CD4-positive, CD25-positive, alpha-beta regulatory T cell (primary cell): ENCODE measurements around the gene TSC22D3. TPM values are rescaled to one million over a fixed set of nuclear protein-coding genes. Genes with fewer than 3 reads are reported as not detected.
A peak's percentile ranks its signal among the peaks of the same experiment; 100 is the strongest.

Experiments used
- ATAC-seq, 2 donors: fragments of 150-1000 bp; cut with Tn5 transposase; one replicate each; pipeline ENCODE4 v1.10.0; 2021; ENCODE audit warnings: low read depth in 2 of 2, moderate number of reproducible peaks in 2 of 2, moderate library complexity in 1 of 2
- DNase-seq, 3 donors: peaks; one replicate each; pipeline versions ENCODE4 v3.0.0 to v3.0.0-alpha.2; 2012 to 2022; ENCODE audit warnings: mixed read lengths in 1 of 3
- H3K27ac ChIP-seq: one replicate; pipeline ENCODE4 v1.7.0; 2013; ENCODE audit warnings: mild to moderate bottlenecking, low read length; ENCODE audit not compliant: insufficient read depth, poor library complexity, severe bottlenecking
- H3K27me3 ChIP-seq: one replicate; pipeline ENCODE4 v1.7.0; 2013; ENCODE audit warnings: low read length; ENCODE audit not compliant: control insufficient read depth, insufficient read depth
- H3K36me3 ChIP-seq: one replicate; pipeline ENCODE4 v1.7.0; 2013; ENCODE audit warnings: mild to moderate bottlenecking, low read length, moderate library complexity; ENCODE audit not compliant: control insufficient read depth, insufficient read depth
- H3K4me1 ChIP-seq: 2 replicates; pipeline ENCODE4 v1.7.0; 2013; ENCODE audit warnings: mild to moderate bottlenecking, low read length; ENCODE audit not compliant: insufficient read depth, control insufficient read depth, poor library complexity, severe bottlenecking
- H3K4me3 ChIP-seq: one replicate; pipeline ENCODE4 v1.7.0; 2013; ENCODE audit warnings: low read depth, mild to moderate bottlenecking, low read length, moderate library complexity
- H3K9me3 ChIP-seq, 2 experiments: 1 replicate in 1 of 2; 2 replicates in 1 of 2; pipeline ENCODE4 v1.7.0; 2013; ENCODE audit warnings: low read length in 2 of 2, mild to moderate bottlenecking in 1 of 2, moderate library complexity in 1 of 2; ENCODE audit not compliant: control insufficient read depth in 2 of 2
- H3K27ac Mint-ChIP-seq, 3 donors: one replicate each; pipeline ENCODE4 v1.8.0; 2020 to 2022; ENCODE audit warnings: mild to moderate bottlenecking in 3 of 3, mixed read lengths in 3 of 3, moderate library complexity in 2 of 3
- H3K27me3 Mint-ChIP-seq: one replicate; pipeline ENCODE4 v1.8.0; 2022; ENCODE audit warnings: mild to moderate bottlenecking, mixed read lengths
- H3K36me3 Mint-ChIP-seq: one replicate; pipeline ENCODE4 v1.8.0; 2020; ENCODE audit warnings: mixed read lengths
- H3K4me1 Mint-ChIP-seq, 4 donors: one replicate each; pipeline ENCODE4 v1.8.0; 2020 to 2022; ENCODE audit warnings: mixed read lengths in 4 of 4, mild to moderate bottlenecking in 1 of 4
- H3K4me3 Mint-ChIP-seq, 4 donors: one replicate each; pipeline ENCODE4 v1.8.0; 2020 to 2022; ENCODE audit warnings: mild to moderate bottlenecking in 4 of 4, mixed read lengths in 4 of 4, moderate library complexity in 3 of 4
- H3K9me3 Mint-ChIP-seq, 7 donors: one replicate each; pipeline ENCODE4 v1.8.0; 2020 to 2022; ENCODE audit warnings: mixed read lengths in 7 of 7, mild to moderate bottlenecking in 3 of 7, moderate library complexity in 2 of 7
- polyA plus RNA-seq, 4 donors: library from polyadenylated mRNA; unstranded; fragments of 300-500 nt; fragmentation: Illumina TruSeq; gene quantifications; one replicate each; pipeline ENCODE4 v1.2.3, GENCODE V29; 2021
- total RNA-seq: library from RNA; stranded (reverse); gene quantifications from one replicate; pipeline ENCODE4 v1.2.3, GENCODE V29; 2022

The TSC22D3 gene
- total and polyA plus RNA-seq, 5 donors from 2014 or later, result 624 to 2,718 (median 1,073) TPM

GRCh38 chrX:107706309-107706708 is 69.3 kb downstream of the TSC22D3 start:
- peaks cover 14% of the 10 kb centered on the region for H3K4me1 ChIP-seq
- H3K9me3 Mint-ChIP-seq, result no peaks in the 10 kb centered on the region
- H3K9me3 ChIP-seq, result no peaks in the 10 kb centered on the region
- peaks cover 7% of the 10 kb centered on the region for H3K27me3 Mint-ChIP-seq
- no peaks in the 10 kb centered on the region for H3K27me3 ChIP-seq
- peak overlapping the region in 2 of 3 donors; percentile 14 to 47 for H3K27ac Mint-ChIP-seq
- peaks cover 5 to 33% (median 14%) of the 10 kb centered on the region in 4 donors for H3K4me1 Mint-ChIP-seq
- DNase-seq (no peak), ATAC-seq (no peak)
- no peak overlapping the region for H3K27ac ChIP-seq
- no peaks in the 10 kb centered on the region for H3K36me3 ChIP-seq
- peaks cover 3% of the 10 kb centered on the region for H3K36me3 Mint-ChIP-seq
- peak overlapping the region in 1 of 4 donors; percentile 28 for H3K4me3 Mint-ChIP-seq
- H3K4me3 ChIP-seq, result no peak overlapping the region

DNA sequence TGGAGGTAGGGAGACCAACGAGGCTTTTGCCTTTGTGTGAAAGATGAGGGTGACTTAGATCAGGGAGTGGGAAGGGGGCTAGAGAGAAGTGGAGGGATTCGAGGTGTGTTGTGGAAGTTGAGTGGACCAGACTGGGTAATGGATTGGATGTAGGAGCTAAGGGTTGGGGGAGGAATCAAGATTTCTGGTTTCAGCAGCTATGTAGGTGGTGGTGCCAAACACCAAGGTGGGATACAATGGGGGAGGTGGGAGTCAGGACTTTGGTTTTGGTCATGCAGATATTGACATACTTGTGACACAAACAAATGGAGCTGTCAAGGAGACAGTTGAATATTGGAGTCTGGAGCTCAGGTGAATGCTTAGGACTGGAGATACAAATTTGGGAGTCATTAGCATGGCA is 71.0 kb downstream of the TSC22D3 start:
- peaks cover 4% of the 10 kb centered on the region for H3K27me3 Mint-ChIP-seq
- H3K36me3 Mint-ChIP-seq, result peaks cover 3% of the 10 kb centered on the region
- H3K4me1 Mint-ChIP-seq, result peaks cover 6 to 26% (median 11%) of the 10 kb centered on the region in 4 donors
- Histone ChIP-seq H3K4me3 (no peak overlapping the region), H3K27ac (no peak overlapping the region), H3K27me3 (no peaks in the 10 kb centered on the region), H3K36me3 (no peaks in the 10 kb centered on the region), H3K4me1 (no peaks in the 10 kb centered on the region), H3K9me3 (no peaks in the 10 kb centered on the region)
- H3K27ac Mint-ChIP-seq, result peak overlapping the region in 2 of 3 donors; percentile 16 to 78
- no peaks in the 10 kb centered on the region for H3K9me3 Mint-ChIP-seq
- ATAC-seq (no peak), DNase-seq (no peak)
- no peak overlapping the region for H3K4me3 Mint-ChIP-seq

- H3K27me3 ChIP-seq, result no peaks in the 10 kb centered on the region
- peaks cover 3% of the 10 kb centered on the region for H3K27me3 Mint-ChIP-seq
- H3K27ac Mint-ChIP-seq, result peak overlapping the region in 2 of 3 donors; percentile 16 to 78
- peaks cover 8 to 26% (median 13%) of the 10 kb centered on the region in 4 donors for H3K4me1 Mint-ChIP-seq
- no peak for DNase-seq
- no peaks in the 10 kb centered on the region for H3K36me3 ChIP-seq
- no peak overlapping the region for H3K4me3 Mint-ChIP-seq
- H3K4me3 ChIP-seq, result no peak overlapping the region
- peaks cover 2% of the 10 kb centered on the region for H3K36me3 Mint-ChIP-seq
- H3K9me3 ChIP-seq, result no peaks in the 10 kb centered on the region
- no peak overlapping the region for H3K27ac ChIP-seq
- no peaks in the 10 kb centered on the region for H3K9me3 Mint-ChIP-seq
- no peak for ATAC-seq
- H3K4me1 ChIP-seq, result no peaks in the 10 kb centered on the region
Observed at GRCh38 chrX:107704181-107704580, 71.4 kb downstream of the TSC22D3 start.

GRCh38 chrX:107701493-107702121 is 74.0 kb downstream of the TSC22D3 start:
- H3K27me3 Mint-ChIP-seq, result no peaks in the 10 kb centered on the region
- peak overlapping the region in 1 of 3 donors; percentile 39 for H3K27ac Mint-ChIP-seq
- H3K4me3 Mint-ChIP-seq, result no peak overlapping the region
- DNase-seq (no peak), ATAC-seq (no peak)
- H3K9me3 Mint-ChIP-seq, result no peaks in the 10 kb centered on the region
- peaks cover 9 to 21% (median 9%) of the 10 kb centered on the region in 4 donors for H3K4me1 Mint-ChIP-seq
- H3K36me3 ChIP-seq, result no peaks in the 10 kb centered on the region
- no peak overlapping the region for H3K4me3 ChIP-seq
- no peaks in the 10 kb centered on the region for H3K27me3 ChIP-seq
- H3K9me3 ChIP-seq, result no peaks in the 10 kb centered on the region
- no peaks in the 10 kb centered on the region for H3K36me3 Mint-ChIP-seq
- H3K4me1 ChIP-seq, result no peaks in the 10 kb centered on the region
- H3K27ac ChIP-seq, result no peak overlapping the region

DNA sequence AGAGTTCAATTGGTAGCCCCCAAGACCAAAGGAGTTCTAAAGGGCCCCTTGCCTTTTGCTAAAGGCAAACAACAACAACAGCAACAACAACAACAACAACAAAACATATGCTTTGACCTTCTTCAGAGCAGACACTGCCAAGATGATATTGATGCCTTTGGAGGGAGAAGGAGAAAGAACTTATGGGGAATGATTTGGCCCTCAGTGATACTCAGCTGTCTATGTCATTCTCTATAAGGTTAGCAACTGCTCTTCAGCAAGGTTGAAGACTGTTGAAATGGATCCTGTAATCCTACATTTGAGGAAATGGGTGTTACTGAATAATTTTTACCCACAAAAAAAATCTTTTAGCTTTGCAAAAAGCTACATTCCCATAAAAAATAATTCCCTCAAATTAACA is 74.8 kb downstream of the TSC22D3 start:
- H3K27me3 Mint-ChIP-seq, result no peaks in the 10 kb centered on the region
- H3K4me3 Mint-ChIP-seq, result no peak overlapping the region
- Histone ChIP-seq H3K4me3 (no peak overlapping the region), H3K27me3 (no peaks in the 10 kb centered on the region), H3K27ac (no peak overlapping the region), H3K36me3 (no peaks in the 10 kb centered on the region), H3K9me3 (no peaks in the 10 kb centered on the region), H3K4me1 (no peaks in the 10 kb centered on the region)
- H3K27ac Mint-ChIP-seq, result no peak overlapping the region
- no peak for DNase-seq
- no peaks in the 10 kb centered on the region for H3K9me3 Mint-ChIP-seq
- no peaks in the 10 kb centered on the region for H3K36me3 Mint-ChIP-seq
- H3K4me1 Mint-ChIP-seq, result peaks cover 9 to 19% (median 9%) of the 10 kb centered on the region in 4 donors
- ATAC-seq, result no peak

- no peaks in the 10 kb centered on the region for H3K9me3 Mint-ChIP-seq
- H3K27me3 Mint-ChIP-seq, result no peaks in the 10 kb centered on the region
- H3K27ac ChIP-seq, result no peak overlapping the region
- H3K4me3 ChIP-seq, result no peak overlapping the region
- peak overlapping the region in 1 of 3 donors; percentile 59 for H3K27ac Mint-ChIP-seq
- ATAC-seq (no peak), DNase-seq (no peak)
- H3K9me3 ChIP-seq, result no peaks in the 10 kb centered on the region
- H3K36me3 Mint-ChIP-seq, result no peaks in the 10 kb centered on the region
- H3K4me3 Mint-ChIP-seq, result no peak overlapping the region
- H3K36me3 ChIP-seq, result no peaks in the 10 kb centered on the region
- H3K4me1 ChIP-seq, result no peaks in the 10 kb centered on the region
- H3K27me3 ChIP-seq, result no peaks in the 10 kb centered on the region
- H3K4me1 Mint-ChIP-seq, result peaks cover 9 to 19% (median 9%) of the 10 kb centered on the region in 4 donors
Observed at GRCh38 chrX:107700317-107700774, 75.2 kb downstream of the TSC22D3 start.

- H3K4me3 Mint-ChIP-seq, result no peak overlapping the region
- Histone ChIP-seq H3K36me3 (no peaks in the 10 kb centered on the region), H3K4me3 (no peak overlapping the region), H3K27ac (no peak overlapping the region), H3K9me3 (no peaks in the 10 kb centered on the region), H3K4me1 (no peaks in the 10 kb centered on the region), H3K27me3 (no peaks in the 10 kb centered on the region)
- H3K9me3 Mint-ChIP-seq, result no peaks in the 10 kb centered on the region
- no peak for DNase-seq
- H3K27ac Mint-ChIP-seq, result peak overlapping the region in 1 of 3 donors; percentile 59
- ATAC-seq, result no peak
- peaks cover 9 to 19% (median 9%) of the 10 kb centered on the region in 4 donors for H3K4me1 Mint-ChIP-seq
- H3K27me3 Mint-ChIP-seq, result no peaks in the 10 kb centered on the region
- H3K36me3 Mint-ChIP-seq, result no peaks in the 10 kb centered on the region
Observed at GRCh38 chrX:107699616-107700015, 76.0 kb downstream of the TSC22D3 start.

DNA sequence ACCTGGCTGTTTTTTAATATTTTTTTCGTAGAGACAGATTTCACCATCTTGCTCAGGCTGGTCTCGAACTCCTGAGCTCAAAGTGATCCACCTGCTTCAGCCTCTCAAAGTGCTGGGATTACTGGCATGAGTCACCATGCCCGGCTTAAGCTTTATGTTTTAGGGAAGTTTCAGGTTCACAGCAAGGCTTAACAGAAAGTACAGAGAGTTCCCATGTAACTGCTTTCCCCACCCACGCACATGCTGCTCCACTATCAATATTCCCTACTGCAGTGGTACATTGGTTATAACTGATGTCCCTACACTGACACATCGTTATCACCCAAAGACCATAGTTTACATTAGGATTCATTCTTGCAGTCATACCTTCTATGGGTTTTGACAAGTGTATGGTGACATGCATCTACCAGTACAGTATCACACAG is 84.6 kb downstream of the TSC22D3 start:
- H3K9me3 Mint-ChIP-seq, result peaks cover 0 to 3% (median 0%) of the 10 kb centered on the region in 7 donors
- ATAC-seq (no peak), DNase-seq (no peak)
- Histone ChIP-seq H3K27ac (no peak overlapping the region), H3K36me3 (no peaks in the 10 kb centered on the region), H3K4me3 (no peak overlapping the region), H3K27me3 (no peaks in the 10 kb centered on the region), H3K4me1 (no peaks in the 10 kb centered on the region), H3K9me3 (no peaks in the 10 kb centered on the region)
- no peak overlapping the region for H3K4me3 Mint-ChIP-seq
- H3K27me3 Mint-ChIP-seq, result no peaks in the 10 kb centered on the region
- H3K27ac Mint-ChIP-seq, result no peak overlapping the region
- H3K36me3 Mint-ChIP-seq, result no peaks in the 10 kb centered on the region
- peaks cover 0 to 15% (median 4%) of the 10 kb centered on the region in 4 donors for H3K4me1 Mint-ChIP-seq
